Measurements from ENCODE around the gene VPS16. TPM values are rescaled to one million over a fixed set of nuclear protein-coding genes. Genes with fewer than 3 reads are reported as not detected.

Gene VPS16
- total and polyA plus RNA-seq, 8 donors: 19.2 to 93.4 (median 23.8) TPM

- ATAC-seq (peak in 2 of 4 donors; percentile 25 to 46), DNase-seq (peak in 2 of 6 donors; percentile 32 to 47), FAIRE-seq (no peak)
- intact Hi-C loops (cut with DNase I): no loop called here
- Histone ChIP-seq H3K4me1 (peaks cover 0 to 7% (median 0%) of the 10 kb centered on the region in 3 donors), H3K9me3 (no peaks in the 10 kb centered on the region), H3K27me3 (peaks cover 0 to 13% (median 5%) of the 10 kb centered on the region in 4 donors), H3K27ac (no peak overlapping the region), H3K4me3 (no peak overlapping the region), H3K36me3 (no peaks in the 10 kb centered on the region)
- 7% methylated on average over 13 of the region's 13 CpGs for WGBS, 2 donors
- no peak for TF ChIP-seq CTCF (IDR thresholded peaks at IDR 0.05)
Measured at GRCh38 chr20:2801286-2801728, 39.2 kb upstream of the VPS16 start.

GRCh38 chr20:2804041-2804828 is 36.3 kb upstream of the VPS16 start:
- DNase-seq (no peak), ATAC-seq (no peak), FAIRE-seq (no peak)
- no peaks in the 10 kb centered on the region for H3K9me3 ChIP-seq
- no peak overlapping the region for H3K4me3 ChIP-seq
- intact Hi-C loops (cut with DNase I): no loop called here
- 41 to 48% methylated on average over 16 of the region's 16 CpGs for WGBS, 2 donors
- peaks cover 0 to 7% (median 0%) of the 10 kb centered on the region in 3 donors for H3K4me1 ChIP-seq
- H3K27ac ChIP-seq: no peak overlapping the region
- H3K36me3 ChIP-seq: no peaks in the 10 kb centered on the region
- H3K27me3 ChIP-seq: peaks cover 0 to 13% (median 5%) of the 10 kb centered on the region in 4 donors
- TF ChIP-seq CTCF (IDR thresholded peaks at IDR 0.05): no peak

- ATAC-seq (peak in 3 of 4 donors; percentile 26 to 53 (median 38)), DNase-seq (peak in 1 of 6 donors; percentile 52), FAIRE-seq (no peak)
- H3K9me3 ChIP-seq: no peaks in the 10 kb centered on the region
- H3K27me3 ChIP-seq: peaks cover 0 to 12% (median 5%) of the 10 kb centered on the region in 4 donors
- no peak overlapping the region for H3K4me3 ChIP-seq
- H3K27ac ChIP-seq: no peak overlapping the region
- H3K36me3 ChIP-seq: no peaks in the 10 kb centered on the region
- intact Hi-C loops (cut with DNase I): no loop called here
- H3K4me1 ChIP-seq: peaks cover 0 to 7% (median 0%) of the 10 kb centered on the region in 3 donors
- no peak for TF ChIP-seq CTCF (IDR thresholded peaks at IDR 0.05)
- 10 to 12% methylated on average over 44 to 49 of the region's 49 CpGs for WGBS, 2 donors
Measured at GRCh38 chr20:2804852-2805688, 35.5 kb upstream of the VPS16 start.

- ATAC-seq (peak in 1 of 4 donors; percentile 14), DNase-seq (peak in 1 of 6 donors; percentile 68), FAIRE-seq (no peak)
- no peak overlapping the region for H3K4me3 ChIP-seq
- TF ChIP-seq CTCF (IDR thresholded peaks at IDR 0.05): no peak
- 14 to 20% methylated on average over 9 to 22 of the region's 22 CpGs for WGBS, 2 donors
- peaks cover 0 to 4% (median 0%) of the 10 kb centered on the region in 3 donors for H3K4me1 ChIP-seq
- H3K9me3 ChIP-seq: no peaks in the 10 kb centered on the region
- H3K27me3 ChIP-seq: peaks cover 0 to 10% (median 4%) of the 10 kb centered on the region in 4 donors
- H3K27ac ChIP-seq: no peak overlapping the region
- no peaks in the 10 kb centered on the region for H3K36me3 ChIP-seq
- intact Hi-C loops (cut with DNase I): no loop called here
Measured at GRCh38 chr20:2805689-2806350, 34.7 kb upstream of the VPS16 start.

Data from pancreas (tissue), 10 donors.